NB4 (cell line): Measurements from ENCODE around the gene ABCD1.
"Not testable (repeated sequence)": the region's sequence is repeated elsewhere in the genome, so short reads cannot be mapped to it uniquely, and the experiment has no call there.

ENCODE experiments used
- DNase-seq: peaks from one replicate; pipeline ENCODE4 v3.0.0; 2010; ENCODE audit warnings: low read depth
- H3K4me3 ChIP-seq: one replicate; pipeline ENCODE4 v1.5.1; 2011; ENCODE audit warnings: mild to moderate bottlenecking, low read depth, low read length, moderate library complexity
- CTCF ChIP-seq: IDR thresholded peaks from one replicate; pipeline ENCODE4 v1.5.1; 2012; ENCODE audit warnings: low read depth, low read length
- MAX ChIP-seq: IDR thresholded peaks from 2 replicates; pipeline ENCODE4 v1.6.1; 2011; ENCODE audit warnings: low read depth, low read length
- MYC ChIP-seq: IDR thresholded peaks from 2 replicates; pipeline ENCODE4 v1.6.1; 2011; ENCODE audit warnings: low read depth, low read length
- POLR2A ChIP-seq: IDR thresholded peaks from 2 replicates; pipeline ENCODE4 v1.6.1; 2011; ENCODE audit warnings: mild to moderate bottlenecking; ENCODE audit not compliant: insufficient read length; ENCODE audit errors: extremely low read depth

Gene ABCD1

DNA sequence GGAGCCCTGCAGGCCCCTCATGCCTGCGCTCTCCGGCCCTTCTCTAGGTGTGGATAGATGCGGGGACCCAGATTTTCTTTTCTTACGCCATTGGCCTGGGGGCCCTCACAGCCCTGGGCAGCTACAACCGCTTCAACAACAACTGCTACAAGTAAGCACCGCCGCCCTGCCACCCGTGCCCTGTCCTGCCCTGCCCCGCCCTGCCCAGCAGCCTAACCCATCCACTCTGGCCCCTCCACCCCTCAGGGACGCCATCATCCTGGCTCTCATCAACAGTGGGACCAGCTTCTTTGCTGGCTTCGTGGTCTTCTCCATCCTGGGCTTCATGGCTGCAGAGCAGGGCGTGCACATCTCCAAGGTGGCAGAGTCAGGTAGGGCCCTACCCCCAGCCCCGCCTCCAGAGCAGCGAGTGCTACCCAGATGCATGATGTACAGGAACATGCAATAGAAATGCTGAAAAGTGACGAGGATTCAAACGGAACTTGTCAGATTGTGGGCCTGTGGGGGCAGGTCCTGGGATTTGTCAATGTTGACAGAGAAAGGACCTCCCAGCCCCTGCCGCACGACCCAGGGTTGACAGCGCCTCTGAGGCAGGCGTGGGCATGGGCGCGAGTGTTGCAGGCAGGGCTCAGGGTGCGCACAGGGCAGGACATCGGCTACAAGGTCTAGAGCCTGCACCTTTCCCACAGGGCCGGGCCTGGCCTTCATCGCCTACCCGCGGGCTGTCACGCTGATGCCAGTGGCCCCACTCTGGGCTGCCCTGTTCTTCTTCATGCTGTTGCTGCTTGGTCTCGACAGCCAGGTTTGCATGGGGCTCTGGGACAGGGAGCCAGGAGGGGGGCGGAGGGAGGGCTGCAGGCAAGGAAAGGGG, 31.2 kb upstream of the ABCD1 start:
- no peak overlapping the region for H3K4me3 ChIP-seq
- DNase-seq = no peak
- TF ChIP-seq MYC = no peak
- TF ChIP-seq POLR2A = no peak
- no peak for TF ChIP-seq MAX
- no peak for TF ChIP-seq CTCF

- H3K4me3 ChIP-seq, DNase-seq: not testable (repeated sequence)
These were observed 30.4 kb upstream of the ABCD1 start for GRCh38 chrX:153694256-153694655.

DNA sequence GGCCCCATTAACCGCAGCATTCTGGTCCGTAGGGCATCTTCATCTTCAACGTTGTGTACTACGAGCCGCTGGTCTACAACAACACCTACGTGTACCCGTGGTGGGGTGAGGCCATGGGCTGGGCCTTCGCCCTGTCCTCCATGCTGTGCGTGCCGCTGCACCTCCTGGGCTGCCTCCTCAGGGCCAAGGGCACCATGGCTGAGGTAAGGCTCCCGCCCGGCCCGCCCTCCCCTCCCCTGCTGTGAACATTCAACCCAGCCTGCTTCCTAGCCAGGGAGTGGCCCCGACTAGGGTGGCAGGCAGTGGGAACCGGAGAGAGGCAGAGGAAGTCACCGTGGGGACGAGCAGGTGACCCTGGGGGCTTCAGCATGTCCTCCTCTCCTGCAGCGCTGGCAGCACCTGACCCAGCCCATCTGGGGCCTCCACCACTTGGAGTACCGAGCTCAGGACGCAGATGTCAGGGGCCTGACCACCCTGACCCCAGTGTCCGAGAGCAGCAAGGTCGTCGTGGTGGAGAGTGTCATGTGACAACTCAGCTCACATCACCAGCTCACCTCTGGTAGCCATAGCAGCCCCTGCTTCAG, 29.9 kb upstream of the ABCD1 start:
- no peak for DNase-seq
- TF ChIP-seq CTCF (no peak), MYC (no peak), POLR2A (no peak), MAX (no peak)
- no peak overlapping the region for H3K4me3 ChIP-seq

- DNase-seq = no peak
- TF ChIP-seq MYC (no peak), CTCF (no peak), MAX (no peak), POLR2A (no peak)
- H3K4me3 ChIP-seq = no peak overlapping the region
These were observed 28.6 kb upstream of the ABCD1 start for GRCh38 chrX:153696100-153696499.

DNA sequence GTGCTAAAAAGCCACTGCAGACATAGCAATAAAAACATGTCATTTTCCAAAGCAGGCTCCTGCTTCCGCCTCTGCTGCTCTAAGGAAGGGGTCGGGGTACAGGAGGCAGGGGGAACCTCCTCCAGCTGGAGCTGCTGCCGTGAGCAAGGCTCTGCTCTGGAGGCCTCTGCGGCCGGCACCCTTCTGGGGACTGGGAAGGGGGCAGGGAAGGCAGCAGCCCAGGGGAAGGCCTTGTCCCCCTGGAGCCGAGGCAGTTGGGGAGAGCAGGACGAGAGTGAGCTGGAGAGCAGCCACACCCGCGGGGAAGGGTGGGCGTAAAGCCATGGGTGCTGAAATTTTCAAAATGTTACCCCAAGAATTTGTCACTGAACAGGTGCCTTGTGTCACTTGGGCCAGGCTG, 28.1 kb upstream of the ABCD1 start:
- H3K4me3 ChIP-seq, DNase-seq: not testable (repeated sequence)

DNA sequence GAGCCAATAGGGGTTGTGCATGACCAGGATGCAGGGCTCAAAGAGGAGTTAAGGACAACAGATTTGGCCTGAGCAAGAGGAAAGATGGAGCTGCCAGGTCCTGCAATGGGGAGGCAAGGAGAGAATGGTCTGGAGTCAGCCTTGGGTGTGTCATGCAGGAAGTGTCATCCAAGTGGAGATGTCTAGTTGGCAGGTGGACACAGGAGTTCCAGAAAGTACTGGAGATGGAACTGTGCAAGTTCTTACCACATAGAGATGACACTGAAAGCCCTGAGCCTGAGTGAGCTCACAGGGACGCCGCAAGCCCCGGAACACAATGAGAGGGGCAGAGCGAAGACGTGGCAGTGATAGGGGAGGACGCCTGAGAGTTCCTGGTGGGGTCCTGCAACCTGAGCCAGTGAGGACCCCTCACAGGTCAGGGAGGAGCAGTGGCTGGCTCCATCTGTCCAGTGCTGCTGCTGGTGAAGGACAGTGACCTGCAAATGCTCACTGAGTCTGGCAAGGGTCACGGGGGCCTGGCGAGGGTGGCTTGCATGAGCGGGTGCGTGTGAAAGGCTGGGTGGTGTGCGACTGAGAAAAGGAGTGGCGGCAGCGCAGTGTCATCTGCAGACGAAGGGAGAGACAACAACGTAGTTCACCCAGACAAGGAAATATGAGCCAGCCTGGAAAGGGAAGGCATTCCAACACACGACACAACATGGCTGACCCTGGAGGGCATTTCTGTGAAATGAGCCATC, 27.5 kb upstream of the ABCD1 start:
- not testable (repeated sequence) for DNase-seq, H3K4me3 ChIP-seq

DNA sequence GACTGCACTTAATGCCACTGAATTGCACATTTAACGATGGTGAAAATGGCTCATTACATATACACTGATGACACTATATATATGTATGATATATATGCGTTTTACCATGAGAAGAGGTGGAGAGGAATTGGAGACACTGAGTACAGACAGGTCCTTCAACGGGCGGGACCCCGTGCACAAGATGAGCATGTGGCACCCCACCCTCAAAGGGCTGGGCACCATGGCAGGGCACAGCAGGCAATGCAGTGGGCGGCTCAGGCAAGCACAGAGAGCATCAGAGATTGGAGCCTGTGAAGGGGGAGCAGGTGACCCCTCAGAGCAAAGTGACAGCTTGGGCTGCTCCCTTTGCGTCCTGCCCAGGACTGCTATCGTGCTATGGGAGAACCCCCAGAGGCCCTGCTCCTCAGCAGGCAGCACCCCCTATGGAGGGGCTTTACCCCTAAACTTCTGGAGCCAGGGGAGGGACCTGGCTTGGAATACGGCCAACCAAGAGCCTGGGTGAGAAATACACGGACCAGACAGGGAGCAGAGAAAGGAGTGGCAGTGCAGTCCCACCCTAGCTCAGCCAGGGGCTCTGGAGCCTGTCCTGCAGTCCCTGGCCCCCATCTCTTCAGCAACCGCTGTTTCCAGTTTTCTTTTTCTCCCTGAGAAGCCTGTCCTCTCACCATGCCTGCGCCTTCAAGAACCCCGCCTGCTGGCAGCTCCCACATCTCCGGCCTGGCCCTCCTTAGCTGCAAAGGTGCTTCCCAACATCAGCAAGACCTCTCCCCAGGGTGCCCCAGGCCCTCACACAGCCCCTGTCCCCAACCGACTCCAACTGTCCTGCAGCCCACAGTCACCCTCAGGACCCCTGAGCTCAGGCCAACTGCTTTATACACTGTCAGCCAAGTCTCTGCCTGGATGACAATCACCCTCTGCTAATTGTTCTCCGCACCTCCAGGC, 26.5 kb upstream of the ABCD1 start:
- DNase-seq = no peak
- H3K4me3 ChIP-seq = no peak overlapping the region
- no peak for TF ChIP-seq MAX
- no peak for TF ChIP-seq MYC
- TF ChIP-seq CTCF = no peak
- no peak for TF ChIP-seq POLR2A

DNA sequence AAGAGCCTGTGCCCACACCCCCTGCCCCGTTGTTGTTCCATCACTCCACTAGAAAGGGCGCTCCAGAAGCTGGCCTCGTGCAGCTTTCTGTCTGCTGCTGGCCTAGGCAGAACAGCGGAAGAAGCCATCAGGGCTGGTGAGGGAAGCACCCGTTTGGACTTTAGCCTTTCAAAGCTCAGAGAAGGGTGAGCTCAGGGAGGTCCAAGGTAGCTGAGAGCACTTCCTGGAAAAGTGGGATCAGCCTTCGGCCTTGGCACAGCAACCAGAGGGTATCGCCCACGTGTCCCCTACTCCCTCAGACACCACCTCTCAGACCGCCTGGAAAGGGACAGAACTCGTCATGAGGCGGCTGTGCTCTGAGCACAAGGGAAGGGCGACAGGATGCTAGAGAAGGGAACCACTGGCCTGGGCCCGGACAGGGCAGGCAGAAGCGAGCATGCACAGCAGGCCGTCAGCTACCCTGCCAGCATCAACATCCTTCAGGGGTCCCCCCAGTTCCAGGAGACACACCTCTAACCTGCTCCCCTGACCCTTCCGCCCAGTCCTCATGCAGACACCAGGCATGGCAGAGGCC, 25.4 kb upstream of the ABCD1 start:
- H3K4me3 ChIP-seq, DNase-seq: not testable (repeated sequence)

GRCh38 chrX:153699784-153700371, 24.8 kb upstream of the ABCD1 start:
- DNase-seq, H3K4me3 ChIP-seq: not testable (repeated sequence)
